Left renal cortex interstitium (tissue), 4 donors: ENCODE measurements around the gene CACNA1A. TPM values are rescaled to one million over a fixed set of nuclear protein-coding genes. Genes with fewer than 3 reads are reported as not detected.

ENCODE experiments used
- DNase-seq, 4 donors: peaks; one replicate each; pipeline ENCODE4 v3.0.0-alpha.2; 2013; ENCODE audit warnings: low read depth in 4 of 4, low spot score in 2 of 4, missing footprints in 1 of 4
- polyA plus RNA-seq, 4 donors: library from polyadenylated mRNA; unstranded; fragments of 120-200 nt; gene quantifications; one replicate each; pipeline ENCODE4 v1.2.1, GENCODE V29; 2013; ENCODE audit not compliant: insufficient read length in 4 of 4

The CACNA1A gene
- polyA plus RNA-seq, 4 donors: 2.0 to 3.6 (median 2.7) TPM

DNA sequence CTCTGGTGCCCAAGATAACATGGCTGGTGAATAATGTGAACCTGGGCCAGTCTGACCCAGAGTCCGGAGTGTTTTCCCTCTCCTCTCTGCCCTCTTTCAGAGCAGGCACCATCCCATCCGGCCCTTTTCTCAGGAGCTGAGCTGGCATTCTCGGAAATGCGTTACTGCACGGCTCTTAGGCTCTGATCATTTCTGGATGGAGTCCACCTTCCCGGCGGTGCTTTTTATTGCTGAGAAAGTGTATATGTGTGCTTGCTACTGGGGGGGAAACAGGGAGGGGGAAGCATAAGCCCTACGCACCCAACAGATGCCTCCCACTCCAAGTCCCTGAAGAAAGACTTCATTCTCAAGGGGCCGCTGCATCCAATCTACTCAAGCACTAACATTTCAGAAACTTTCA lies 6.6 kb downstream of the CACNA1A start:
- no peak for DNase-seq

GRCh38 chr19:13493516-13494310 lies 12.6 kb downstream of the CACNA1A start:
- DNase-seq: no peak

- no peak for DNase-seq
These were observed 14.2 kb downstream of the CACNA1A start for GRCh38 chr19:13492128-13492527.

- no peak for DNase-seq
These were observed 18.3 kb downstream of the CACNA1A start for GRCh38 chr19:13487985-13488384.

- DNase-seq: no peak
These were observed 22.1 kb downstream of the CACNA1A start for GRCh38 chr19:13484166-13484565.

DNA sequence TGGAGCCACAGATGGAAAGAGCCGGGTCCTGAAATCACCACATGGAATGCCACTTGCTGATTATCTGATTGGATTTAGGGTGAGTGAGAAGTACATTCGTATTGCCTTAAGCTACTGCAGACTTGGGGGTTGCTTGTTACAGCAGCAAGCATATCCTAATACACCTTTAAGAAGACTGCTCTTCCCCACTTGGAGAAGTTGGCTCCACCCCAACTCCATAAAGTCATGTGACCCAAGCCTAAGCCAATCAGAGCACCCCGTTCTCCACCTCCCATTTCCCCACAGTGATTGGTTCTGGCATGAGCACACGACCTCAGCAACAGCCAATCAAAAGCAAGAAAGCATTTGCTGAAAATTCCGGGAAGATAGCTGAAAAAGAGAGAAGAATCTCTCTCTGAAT lies 23.1 kb downstream of the CACNA1A start:
- no peak for DNase-seq

GRCh38 chr19:13478576-13478975 lies 27.7 kb downstream of the CACNA1A start:
- DNase-seq: no peak

- no peak for DNase-seq
These were observed 30.2 kb downstream of the CACNA1A start for GRCh38 chr19:13476071-13476470.

GRCh38 chr19:13475044-13475443 lies 31.2 kb downstream of the CACNA1A start:
- no peak for DNase-seq

GRCh38 chr19:13466697-13467096 lies 39.6 kb downstream of the CACNA1A start:
- no peak for DNase-seq

GRCh38 chr19:13463296-13463695 lies 43.0 kb downstream of the CACNA1A start:
- DNase-seq: peak in 2 of 4 donors; percentile 10 to 31

- DNase-seq: no peak
These were observed 44.7 kb downstream of the CACNA1A start for GRCh38 chr19:13461536-13461935.

GRCh38 chr19:13460045-13460444 lies 46.2 kb downstream of the CACNA1A start:
- no peak for DNase-seq

- DNase-seq: no peak
These were observed 46.9 kb downstream of the CACNA1A start for GRCh38 chr19:13459351-13459750.

GRCh38 chr19:13451434-13451995 lies 54.8 kb downstream of the CACNA1A start:
- DNase-seq: no peak

DNA sequence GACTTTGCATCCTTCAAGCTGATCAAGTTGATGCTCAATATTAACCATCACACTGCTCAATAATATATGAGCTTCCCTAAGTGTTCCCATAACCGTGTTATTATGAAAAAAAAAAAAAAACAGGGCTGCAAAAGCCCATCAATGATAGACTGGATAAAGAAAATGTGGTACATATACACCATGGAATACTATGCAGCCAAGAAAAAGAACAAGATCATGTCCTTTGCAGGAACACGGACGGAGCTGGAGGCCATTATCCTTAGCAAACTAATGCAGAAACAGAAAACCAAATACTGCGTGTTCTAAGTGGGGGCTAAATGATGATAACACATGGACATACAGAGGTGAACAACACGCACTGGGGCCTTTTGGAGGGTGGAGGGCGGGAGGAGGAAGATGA lies 58.3 kb downstream of the CACNA1A start:
- no peak for DNase-seq

GRCh38 chr19:13441810-13442512 lies 64.3 kb downstream of the CACNA1A start:
- peak in 3 of 4 donors; percentile 21 to 49 (median 37) for DNase-seq

DNA sequence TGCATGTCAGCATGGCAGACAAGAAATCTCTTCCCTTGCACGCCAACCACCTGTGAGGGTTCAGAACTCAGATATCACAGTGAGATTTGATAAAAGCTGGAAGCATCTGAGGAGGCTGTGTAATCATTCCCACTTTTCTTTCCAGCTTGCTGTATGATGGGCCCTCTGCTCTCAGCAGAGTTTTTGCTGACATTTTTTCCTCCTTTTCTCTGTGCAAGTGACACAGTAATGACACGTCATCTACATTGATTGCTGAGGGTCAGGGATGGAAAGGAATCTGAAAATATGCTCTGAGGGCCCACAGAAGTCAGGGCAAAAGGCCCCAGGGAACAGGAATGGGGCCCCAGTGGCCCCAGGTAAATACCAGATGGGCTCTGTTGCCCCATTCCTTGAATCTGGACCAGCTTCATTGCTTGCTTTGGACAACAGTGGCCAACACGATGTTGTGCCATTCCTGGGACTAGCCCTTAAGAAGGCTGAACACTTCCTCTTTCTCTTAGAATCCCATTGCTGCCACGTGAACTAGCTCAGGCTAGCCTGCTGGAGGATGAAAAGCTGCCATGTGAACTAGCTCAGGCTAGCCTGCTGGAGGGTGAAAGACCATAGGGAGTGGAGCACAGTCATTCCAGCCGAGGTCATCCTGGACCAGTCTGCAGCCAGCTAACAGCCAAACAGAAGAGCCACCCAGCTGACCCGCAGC lies 68.2 kb downstream of the CACNA1A start:
- DNase-seq: no peak

GRCh38 chr19:13436352-13436751 lies 69.9 kb downstream of the CACNA1A start:
- DNase-seq: no peak

GRCh38 chr19:13430790-13431582 lies 75.3 kb downstream of the CACNA1A start:
- DNase-seq: no peak
